GM21390 (cell line): ENCODE measurements around the gene NPRL2.

ENCODE experiments used
- ATAC-seq: cut with Tn5 transposase; IDR thresholded peaks from one replicate; pipeline ENCODE4 v1.9.1; 2021; ENCODE audit not compliant: unreplicated experiment

The NPRL2 gene

DNA sequence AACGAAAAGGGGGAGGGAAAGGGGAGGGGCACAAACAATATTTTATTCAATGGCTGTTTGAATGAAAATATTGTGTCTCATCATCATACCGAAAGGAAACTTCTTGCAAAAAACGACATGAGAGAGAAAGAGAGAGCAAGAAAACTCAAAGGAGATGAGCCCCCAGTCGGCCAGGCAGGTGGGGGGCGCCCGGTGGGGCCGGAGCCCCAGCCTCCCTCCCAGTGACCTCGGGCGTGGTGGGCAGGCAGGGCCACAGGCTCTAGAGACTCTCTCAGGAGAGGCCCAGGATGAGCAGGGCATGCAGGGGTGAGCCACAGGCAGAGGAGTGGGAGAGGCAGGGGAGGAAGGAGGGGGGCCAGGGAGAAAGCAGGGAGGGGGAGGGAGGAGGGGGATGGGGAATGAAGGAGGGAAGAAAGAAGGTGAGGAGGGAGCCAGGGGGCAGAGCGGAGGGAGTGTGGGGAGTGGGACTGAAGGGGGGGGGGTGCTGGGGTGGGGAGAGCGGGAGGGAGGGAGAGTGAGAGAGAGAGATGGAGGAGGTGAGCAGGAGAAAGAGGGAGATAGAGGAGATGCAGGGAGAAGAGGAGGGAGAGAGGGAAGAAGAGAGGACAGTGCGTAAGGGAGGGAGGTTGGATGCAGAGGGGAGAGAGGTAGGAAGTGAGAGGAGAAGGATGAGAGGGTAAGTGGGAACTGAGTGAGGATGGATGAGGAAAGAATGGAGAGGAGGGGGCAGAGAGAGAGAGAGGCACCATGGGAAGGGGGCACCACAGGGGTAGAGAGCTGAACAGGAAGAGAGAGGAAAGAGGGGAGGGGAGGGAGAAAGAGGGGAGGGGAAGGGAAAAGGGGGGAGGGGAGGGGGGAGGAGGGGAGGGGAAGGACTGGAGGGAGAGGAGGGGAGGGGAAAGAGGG is 22.8 kb upstream of the NPRL2 start:
- ATAC-seq, result no peak

GRCh38 chr3:50372349-50372748 is 21.8 kb upstream of the NPRL2 start:
- no peak for ATAC-seq

DNA sequence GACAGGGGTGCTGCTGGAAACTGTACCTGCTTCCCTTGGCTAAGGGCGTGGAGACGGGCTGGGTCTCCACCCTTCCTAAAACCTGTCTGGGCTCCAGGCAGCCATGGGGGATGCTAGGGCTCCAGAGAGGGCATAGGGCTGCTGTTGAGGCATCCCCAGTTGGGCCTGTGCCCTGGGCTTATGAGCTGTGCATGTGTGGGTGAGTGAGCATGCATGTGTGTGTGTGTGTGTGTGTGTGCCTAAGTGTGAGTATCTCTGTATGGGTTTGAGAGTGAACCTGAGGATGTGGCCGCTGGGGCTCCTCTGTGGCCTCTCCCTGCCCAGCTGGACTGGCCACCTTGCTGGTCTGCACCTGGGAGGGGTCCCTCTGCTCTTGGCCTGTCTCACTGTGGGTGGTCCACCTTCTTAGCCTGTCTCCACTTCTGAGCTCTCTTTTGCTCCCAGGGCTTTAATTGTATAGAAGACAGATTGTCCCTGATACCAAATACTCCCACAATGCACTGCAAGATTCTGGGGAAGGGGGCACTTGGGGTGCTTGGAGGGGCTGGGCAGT is 20.6 kb upstream of the NPRL2 start:
- ATAC-seq, result no peak

DNA sequence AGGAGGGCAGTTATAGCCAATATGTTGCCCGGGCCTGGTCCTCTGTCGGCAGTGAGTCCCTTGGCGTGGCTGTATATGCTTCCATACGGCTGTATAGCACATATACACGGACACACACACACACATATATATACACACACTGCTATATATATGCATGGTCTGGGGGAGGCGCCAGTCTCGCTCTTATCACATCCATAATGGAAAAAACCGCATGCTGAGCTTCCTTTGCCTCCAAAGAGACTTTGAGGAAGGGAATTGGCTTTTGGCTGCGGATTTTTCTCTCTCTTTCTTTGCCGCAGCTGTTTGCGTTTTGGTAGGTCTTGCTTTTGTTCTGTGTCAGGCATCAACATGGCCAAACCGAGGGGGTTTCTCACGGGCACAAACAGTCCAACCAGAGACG is 20.0 kb upstream of the NPRL2 start:
- no peak for ATAC-seq

DNA sequence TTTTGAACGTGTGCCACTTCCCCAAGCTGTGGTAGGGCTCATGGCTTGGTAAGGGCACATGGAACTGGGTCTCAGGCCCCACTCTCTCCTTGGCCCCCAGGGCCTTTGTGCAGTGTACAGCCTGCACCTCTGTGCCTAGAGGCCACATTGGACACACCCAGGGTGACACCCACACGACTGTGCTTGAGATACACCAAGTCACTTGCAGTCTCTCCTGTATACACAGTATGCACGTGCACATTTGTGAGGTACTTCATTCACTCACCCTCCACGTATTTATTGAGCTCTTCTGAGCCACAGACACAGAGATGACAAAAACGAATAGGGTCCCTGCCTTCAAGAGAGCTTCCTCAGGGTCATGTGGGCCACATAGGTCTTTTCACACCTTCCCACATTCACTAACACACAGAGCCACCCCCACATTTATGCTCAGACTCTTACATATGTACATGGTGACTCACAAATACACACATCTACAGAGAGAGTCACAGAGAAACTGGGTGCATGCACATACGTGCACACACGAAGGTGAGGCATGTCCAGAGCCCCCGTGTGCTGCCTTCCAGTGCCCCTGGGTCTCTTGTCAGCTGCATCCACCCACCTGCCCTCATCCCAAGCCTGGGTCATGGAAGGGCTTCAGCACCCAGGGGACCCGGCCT is 18.6 kb upstream of the NPRL2 start:
- ATAC-seq, result no peak

DNA sequence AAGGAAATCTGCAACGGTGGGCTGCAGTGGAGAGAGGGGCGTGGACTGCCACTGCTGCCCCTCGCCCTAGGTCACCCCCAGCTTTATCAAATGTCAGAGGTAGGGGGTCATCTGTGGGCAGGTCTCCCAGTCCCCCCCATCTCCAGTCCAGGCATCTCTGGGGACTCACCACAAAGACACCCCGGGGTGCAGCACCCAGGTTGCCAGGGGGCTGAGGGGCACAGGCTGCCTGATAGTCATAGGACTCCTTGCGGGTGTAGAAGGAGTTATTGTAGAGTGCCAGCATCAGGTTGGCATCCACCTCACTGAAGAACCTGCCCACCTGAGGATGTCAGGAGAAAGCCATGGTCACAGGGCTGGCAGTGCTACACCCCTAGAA is 15.3 kb upstream of the NPRL2 start:
- no peak for ATAC-seq

DNA sequence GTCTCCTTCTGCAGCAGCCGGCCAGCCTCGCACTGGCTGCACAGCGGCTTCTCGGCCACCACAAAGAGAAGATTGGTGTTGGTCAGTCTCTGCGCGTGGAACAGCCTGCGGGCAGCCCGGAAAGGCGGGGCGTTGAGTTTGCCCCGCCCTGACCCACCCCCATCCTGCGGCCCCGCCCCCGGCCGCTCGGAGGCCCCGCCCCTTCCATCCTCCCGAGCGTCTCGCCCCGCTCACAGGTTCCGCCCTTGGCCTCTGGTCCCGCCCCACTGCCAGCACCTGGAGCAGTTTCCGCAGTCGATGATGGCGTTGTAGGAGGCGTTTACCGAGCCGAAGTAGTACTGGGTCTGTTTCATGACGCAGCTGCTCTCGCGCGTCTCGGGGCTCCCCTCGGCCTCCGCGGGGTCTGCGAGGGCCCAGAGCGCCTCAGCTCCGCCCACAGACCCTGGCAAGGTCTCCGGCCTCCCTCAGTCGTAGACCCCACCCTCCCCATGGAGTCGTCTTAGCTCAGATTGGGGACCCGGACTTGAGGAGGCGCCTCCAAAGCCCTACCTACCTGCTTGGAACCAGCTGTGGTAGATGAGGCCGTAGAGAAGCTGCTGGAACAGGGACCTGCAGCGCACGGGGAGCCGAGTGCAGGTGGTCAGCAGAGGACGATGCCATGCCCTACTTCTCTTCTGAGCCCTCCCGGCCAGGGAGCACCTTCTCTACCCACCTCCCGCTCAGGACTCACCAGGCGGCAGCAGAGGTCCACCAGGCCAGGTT is 14.7 kb upstream of the NPRL2 start:
- ATAC-seq, result peak; percentile 82

DNA sequence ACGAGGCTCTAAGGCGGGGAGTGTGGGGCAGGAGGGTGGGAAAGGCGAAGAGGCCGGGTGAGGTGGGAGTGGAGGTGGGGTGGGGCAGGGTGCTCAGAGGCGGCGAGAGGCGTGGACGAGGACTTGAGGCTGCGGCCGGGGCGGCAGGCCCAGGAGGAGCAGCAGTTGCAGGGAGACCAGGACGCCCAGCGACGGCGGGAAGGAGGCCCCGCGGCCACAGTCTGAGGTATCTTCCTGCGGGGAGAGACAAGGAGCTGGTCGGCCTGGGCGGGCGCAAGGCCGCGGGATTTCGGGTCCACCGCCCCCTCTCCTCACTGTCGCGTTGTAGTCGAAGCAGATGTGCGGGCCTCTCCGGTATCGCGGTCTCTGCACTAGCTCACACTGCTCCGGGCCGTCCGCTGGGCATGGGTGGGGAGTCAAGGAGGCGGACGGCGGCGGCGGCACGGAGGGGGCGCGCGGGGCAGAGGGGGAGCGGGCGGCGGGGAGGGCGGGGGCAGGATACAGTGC is 14.1 kb upstream of the NPRL2 start:
- ATAC-seq, result no peak

DNA sequence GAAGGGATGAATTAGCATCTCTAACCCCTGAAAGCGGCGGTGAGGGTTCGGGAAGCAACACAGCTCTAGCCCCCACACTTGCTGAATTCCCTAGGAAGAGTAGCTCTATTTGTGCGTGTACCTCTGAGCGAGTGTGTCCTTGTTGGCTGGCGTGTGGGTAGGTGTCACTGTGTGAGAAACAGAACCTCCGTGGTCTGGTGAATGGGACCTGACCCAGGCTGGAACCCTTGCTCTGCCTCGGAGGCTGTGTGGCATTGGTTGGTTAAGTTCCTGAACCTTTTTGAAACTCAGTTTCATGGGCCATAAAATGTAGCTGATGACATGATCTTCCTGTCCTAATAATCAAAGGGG is 9.2 kb upstream of the NPRL2 start:
- peak; percentile 3 for ATAC-seq

- peak; percentile 99 for ATAC-seq
Observed at GRCh38 chr3:50358911-50359759, 8.6 kb upstream of the NPRL2 start, which contains the start of gene TMEM115. TSS of gene TMEM115 (minus strand) at chr3:50359521. CDS start at chr3:50359063, 458 bp downstream.

DNA sequence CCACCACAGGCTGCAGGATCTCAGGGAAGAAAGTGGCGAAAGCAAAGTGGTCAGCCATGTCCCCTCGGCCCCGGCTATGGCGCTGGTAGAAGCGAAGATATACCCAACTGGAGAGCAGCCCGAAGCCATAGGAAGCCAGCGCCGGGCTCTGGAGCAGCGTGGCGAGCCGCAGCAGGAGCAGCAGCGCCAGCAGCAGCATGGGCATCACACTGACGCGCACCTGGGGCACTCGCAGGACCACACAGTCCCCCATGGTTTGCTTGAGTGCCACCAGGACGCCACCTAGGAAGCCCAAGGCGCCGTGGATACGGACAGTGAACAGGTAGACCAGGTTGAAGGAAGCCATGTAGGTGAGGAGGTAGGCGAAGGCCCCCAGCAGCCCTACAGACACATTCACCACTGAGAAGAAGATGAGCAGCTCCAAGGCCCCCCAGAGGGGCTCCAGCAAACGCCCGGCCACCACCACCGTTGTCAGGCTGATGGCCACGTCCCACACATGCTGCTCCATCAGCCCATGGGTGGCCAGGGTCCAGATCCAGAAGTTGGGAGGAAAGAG is 7.9 kb upstream of the NPRL2 start:
- no peak for ATAC-seq

GRCh38 chr3:50357481-50357880 is 6.9 kb upstream of the NPRL2 start:
- no peak for ATAC-seq

- no peak for ATAC-seq
Observed at GRCh38 chr3:50356553-50356952, 6.0 kb upstream of the NPRL2 start.

DNA sequence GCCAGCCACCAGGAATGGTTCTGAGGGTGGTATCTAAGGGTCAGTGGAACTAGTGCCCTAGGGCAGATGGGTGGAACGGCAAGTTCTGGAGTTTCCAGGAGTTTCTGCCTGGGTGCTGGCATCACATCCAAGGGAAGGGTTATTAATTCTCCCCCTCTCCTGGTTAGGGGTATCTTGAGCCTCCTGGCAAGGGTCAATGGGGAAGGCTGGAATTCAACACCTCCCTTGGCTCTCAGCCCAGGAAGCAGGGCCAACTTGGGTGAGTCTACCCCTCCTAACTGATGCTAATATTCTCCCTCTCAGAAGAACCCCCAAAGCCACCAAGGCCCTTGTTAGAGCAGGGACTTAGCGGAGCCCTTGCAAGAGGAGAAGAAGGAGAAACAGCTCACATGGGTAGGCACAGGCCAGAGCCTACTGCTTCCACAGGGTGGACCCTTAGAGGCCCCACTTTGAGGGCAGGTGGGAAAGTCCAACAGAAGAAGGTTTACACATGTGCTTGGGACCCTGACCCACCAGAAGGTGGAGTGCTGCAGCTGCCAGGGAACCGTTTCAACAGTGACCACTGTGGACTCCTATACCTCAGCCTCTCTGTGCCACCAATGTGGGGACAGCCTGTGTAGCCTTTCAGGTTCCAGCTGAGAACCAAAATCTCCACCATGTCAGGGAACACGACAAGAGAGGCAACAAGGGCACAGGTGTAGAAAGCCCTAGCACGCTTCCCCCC is 5.4 kb upstream of the NPRL2 start:
- ATAC-seq, result no peak

DNA sequence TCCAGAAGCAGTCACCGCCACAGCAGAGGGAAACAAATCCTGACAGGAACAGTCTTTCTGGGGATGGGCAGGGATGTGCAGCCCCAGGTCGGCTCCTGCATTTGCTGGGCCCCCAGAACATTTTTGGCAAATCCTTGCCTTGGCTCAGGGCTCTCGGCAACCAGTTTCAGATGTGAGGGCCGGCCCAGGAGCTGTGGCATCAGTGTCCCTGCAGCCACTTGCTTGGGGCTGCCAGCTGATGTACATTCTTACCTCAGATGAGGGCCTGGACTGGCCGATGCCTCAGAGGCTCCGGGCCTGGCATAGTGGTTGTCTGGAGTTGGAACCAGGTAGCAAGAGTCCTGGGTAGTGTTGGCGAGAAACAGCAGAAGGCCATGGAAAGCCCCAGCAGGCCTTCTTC is 4.3 kb upstream of the NPRL2 start:
- no peak for ATAC-seq

DNA sequence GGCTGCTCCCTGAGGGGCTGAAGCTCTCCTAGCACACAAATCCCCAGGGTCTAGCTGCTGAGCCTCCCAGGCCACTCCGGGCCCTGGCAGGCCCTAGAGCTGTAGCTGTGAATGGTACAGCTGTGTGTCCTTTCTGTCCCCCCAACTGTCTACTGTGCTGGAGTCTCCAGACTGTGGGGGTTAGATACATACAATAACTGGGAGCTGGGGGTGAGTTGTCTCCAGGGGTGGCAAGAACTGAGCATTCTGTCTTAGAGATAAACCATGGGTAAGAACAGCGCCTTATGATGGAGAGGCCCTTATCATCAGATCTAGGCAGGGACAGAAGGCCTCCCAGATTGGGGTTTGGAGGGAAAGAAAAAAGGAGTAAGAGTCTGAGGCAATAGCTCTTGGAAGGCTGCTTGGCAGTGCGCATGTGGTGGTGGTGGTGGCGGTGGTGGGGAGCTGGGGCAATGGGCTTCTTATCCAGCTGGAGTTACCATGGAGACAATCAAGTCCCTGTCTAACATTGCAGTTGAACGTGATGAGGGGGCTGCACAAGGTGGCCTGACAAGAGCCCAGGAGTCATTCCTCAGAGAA is 3.7 kb upstream of the NPRL2 start:
- ATAC-seq, result no peak

GRCh38 chr3:50353245-50354004 is 2.9 kb upstream of the NPRL2 start:
- ATAC-seq, result no peak

GRCh38 chr3:50352781-50353180 is 2.2 kb upstream of the NPRL2 start:
- ATAC-seq, result no peak
